ENCODE data around the gene ISL2.

The ISL2 gene

GRCh38 chr15:76346669-76347481 is 10.3 kb downstream of the ISL2 start:
- Histone ChIP-seq H3K4me2 (no peak overlapping the region), H3K36me3 (ENCODE audit: insufficient read depth) (no peaks in the 10 kb centered on the region), H3K4me1 (ENCODE audit: low read depth, poor library complexity, severe bottlenecking) (no peaks in the 10 kb centered on the region), H3K27me3 (ENCODE audit: insufficient read depth, low read depth) (no peaks in the 10 kb centered on the region), H3K4me3 (IDR thresholded peaks at IDR 0.05; ENCODE audit: insufficient read depth, low read depth, low read length) (no peak overlapping the region), H3K27ac (no peak overlapping the region), H3K79me2 (ENCODE audit: insufficient read depth, low read depth) (no peaks in the 10 kb centered on the region), H2AFZ (ENCODE audit: low read depth) (no peak overlapping the region), H4K20me1 (ENCODE audit: insufficient read depth) (no peaks in the 10 kb centered on the region), H3K9ac (no peak overlapping the region)
- TF ChIP-seq, protein P1, sequence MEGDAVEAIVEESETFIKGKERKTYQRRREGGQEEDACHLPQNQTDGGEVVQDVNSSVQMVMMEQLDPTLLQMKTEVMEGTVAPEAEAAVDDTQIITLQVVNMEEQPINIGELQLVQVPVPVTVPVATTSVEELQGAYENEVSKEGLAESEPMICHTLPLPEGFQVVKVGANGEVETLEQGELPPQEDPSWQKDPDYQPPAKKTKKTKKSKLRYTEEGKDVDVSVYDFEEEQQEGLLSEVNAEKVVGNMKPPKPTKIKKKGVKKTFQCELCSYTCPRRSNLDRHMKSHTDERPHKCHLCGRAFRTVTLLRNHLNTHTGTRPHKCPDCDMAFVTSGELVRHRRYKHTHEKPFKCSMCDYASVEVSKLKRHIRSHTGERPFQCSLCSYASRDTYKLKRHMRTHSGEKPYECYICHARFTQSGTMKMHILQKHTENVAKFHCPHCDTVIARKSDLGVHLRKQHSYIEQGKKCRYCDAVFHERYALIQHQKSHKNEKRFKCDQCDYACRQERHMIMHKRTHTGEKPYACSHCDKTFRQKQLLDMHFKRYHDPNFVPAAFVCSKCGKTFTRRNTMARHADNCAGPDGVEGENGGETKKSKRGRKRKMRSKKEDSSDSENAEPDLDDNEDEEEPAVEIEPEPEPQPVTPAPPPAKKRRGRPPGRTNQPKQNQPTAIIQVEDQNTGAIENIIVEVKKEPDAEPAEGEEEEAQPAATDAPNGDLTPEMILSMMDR (conservative IDR thresholded peaks at IDR 0.05; ENCODE audit: low read depth, low read length): no peak

DNA sequence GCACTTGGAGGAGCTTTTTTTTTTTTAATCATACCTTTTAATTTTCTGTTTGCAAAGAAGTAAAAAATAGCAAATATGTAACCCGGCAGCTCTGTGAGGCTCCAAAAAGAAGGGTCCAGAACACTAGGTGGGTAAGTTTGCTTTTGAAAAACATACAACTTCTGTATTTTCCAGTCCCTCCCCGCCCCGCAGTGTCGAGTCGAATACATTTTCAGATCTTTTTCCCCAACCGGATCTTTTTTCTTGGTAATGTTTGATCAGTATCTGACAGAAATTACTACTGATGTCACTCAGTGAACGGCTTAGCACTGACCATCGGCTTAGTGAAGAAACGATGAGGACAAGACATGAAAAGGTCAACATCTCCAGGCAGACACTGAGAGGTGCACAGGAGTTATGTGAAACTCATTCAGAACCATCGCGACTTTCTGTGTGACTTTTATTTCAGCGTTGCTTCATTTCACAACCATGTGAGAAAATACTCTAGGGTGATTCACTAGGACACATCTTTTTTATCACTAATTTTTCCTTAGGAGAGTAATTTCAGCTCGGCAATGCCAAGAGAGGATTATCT is 11.0 kb downstream of the ISL2 start:
- Histone ChIP-seq H4K20me1 (ENCODE audit: insufficient read depth) (no peaks in the 10 kb centered on the region), H3K79me2 (ENCODE audit: insufficient read depth, low read depth) (no peaks in the 10 kb centered on the region), H3K27me3 (ENCODE audit: insufficient read depth, low read depth) (no peaks in the 10 kb centered on the region), H3K4me1 (ENCODE audit: low read depth, poor library complexity, severe bottlenecking) (no peaks in the 10 kb centered on the region), H3K4me2 (no peak overlapping the region), H3K36me3 (ENCODE audit: insufficient read depth) (no peaks in the 10 kb centered on the region), H3K27ac (no peak overlapping the region), H3K4me3 (IDR thresholded peaks at IDR 0.05; ENCODE audit: insufficient read depth, low read depth, low read length) (no peak overlapping the region), H2AFZ (ENCODE audit: low read depth) (no peak overlapping the region), H3K9ac (no peak overlapping the region)
- TF ChIP-seq, protein P1 (conservative IDR thresholded peaks at IDR 0.05; ENCODE audit: low read depth, low read length): no peak

DNA sequence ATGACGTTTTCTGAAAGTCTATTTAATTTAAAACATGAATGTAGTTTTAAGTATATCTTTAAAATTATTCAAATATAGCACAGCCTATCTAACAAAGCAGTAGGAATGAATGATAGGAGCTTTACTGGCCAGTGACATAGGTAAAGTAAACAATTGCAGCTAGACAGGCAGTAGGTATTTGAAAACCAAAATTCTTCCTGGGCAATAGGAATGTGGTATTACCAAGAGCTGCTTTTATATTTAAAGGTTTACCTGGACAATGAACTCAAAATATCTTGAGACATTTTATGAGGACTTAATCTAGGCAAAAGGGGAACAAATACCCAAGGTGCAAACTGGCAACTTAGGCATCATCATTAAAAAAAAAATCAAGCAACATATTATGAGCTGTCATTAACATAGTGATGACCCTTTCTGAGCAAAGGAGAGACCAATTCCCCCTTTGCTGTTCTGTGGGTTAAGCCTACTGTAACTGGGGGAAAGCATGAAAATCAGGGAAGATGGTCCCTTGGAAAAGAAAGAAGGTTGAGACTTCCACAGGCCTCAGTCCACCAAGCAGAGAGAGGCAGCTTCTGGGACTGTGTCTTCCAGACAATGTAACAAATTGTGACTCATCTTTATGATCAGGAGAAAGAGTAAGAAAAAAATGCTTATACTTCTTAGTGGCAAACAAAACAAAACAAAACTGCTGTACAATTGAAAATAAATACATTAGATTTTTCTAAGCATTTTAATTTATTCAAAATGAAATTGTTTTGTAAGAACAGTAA is 12.9 kb downstream of the ISL2 start:
- Histone ChIP-seq H3K79me2 (ENCODE audit: insufficient read depth, low read depth) (no peaks in the 10 kb centered on the region), H3K4me1 (ENCODE audit: low read depth, poor library complexity, severe bottlenecking) (no peaks in the 10 kb centered on the region), H3K27me3 (ENCODE audit: insufficient read depth, low read depth) (no peaks in the 10 kb centered on the region), H3K4me2 (no peak overlapping the region), H2AFZ (ENCODE audit: low read depth) (no peak overlapping the region), H3K9ac (no peak overlapping the region), H4K20me1 (ENCODE audit: insufficient read depth) (no peaks in the 10 kb centered on the region), H3K4me3 (IDR thresholded peaks at IDR 0.05; ENCODE audit: insufficient read depth, low read depth, low read length) (no peak overlapping the region), H3K36me3 (ENCODE audit: insufficient read depth) (no peaks in the 10 kb centered on the region), H3K27ac (no peak overlapping the region)
- TF ChIP-seq, protein P1 (conservative IDR thresholded peaks at IDR 0.05; ENCODE audit: low read depth, low read length): no peak

GRCh38 chr15:76353023-76353577 is 16.5 kb downstream of the ISL2 start:
- Histone ChIP-seq H4K20me1 (ENCODE audit: insufficient read depth) (no peaks in the 10 kb centered on the region), H3K4me2 (no peak overlapping the region), H3K4me1 (ENCODE audit: low read depth, poor library complexity, severe bottlenecking) (no peaks in the 10 kb centered on the region), H3K4me3 (IDR thresholded peaks at IDR 0.05; ENCODE audit: insufficient read depth, low read depth, low read length) (no peak overlapping the region), H3K36me3 (ENCODE audit: insufficient read depth) (no peaks in the 10 kb centered on the region), H2AFZ (ENCODE audit: low read depth) (no peak overlapping the region), H3K27ac (no peak overlapping the region), H3K9ac (no peak overlapping the region), H3K79me2 (ENCODE audit: insufficient read depth, low read depth) (no peaks in the 10 kb centered on the region), H3K27me3 (ENCODE audit: insufficient read depth, low read depth) (no peaks in the 10 kb centered on the region)
- TF ChIP-seq, protein P1 (conservative IDR thresholded peaks at IDR 0.05; ENCODE audit: low read depth, low read length): no peak
